Epithelial cell of proximal tubule (primary cell): ENCODE measurements around the gene PLEKHA8. TPM values are rescaled to one million over a fixed set of nuclear protein-coding genes. Genes with fewer than 3 reads are reported as not detected.

Experiments
- DNase-seq: peaks from one replicate; pipeline ENCODE4 v3.0.0-alpha.2; 2011; ENCODE audit warnings: low read depth
- H3K4me3 ChIP-seq: 2 replicates; pipeline ENCODE4 v1.5.1; 2011; ENCODE audit warnings: low read depth, mild to moderate bottlenecking, low read length
- CTCF ChIP-seq: conservative IDR thresholded peaks from 2 replicates; pipeline ENCODE4 v1.5.1; 2012; ENCODE audit warnings: low read depth, mild to moderate bottlenecking, low read length
- total RNA-seq: library from RNA; depleted of rRNA; stranded (reverse); fragments of >200 nt; gene quantifications from 2 replicates; pipeline ENCODE4 v1.2.3, GENCODE V29; 2015

The PLEKHA8 gene
- total RNA-seq, 1 donor from 2014 or later, result 12.2 TPM

GRCh38 chr7:30082686-30083085 is 54.5 kb downstream of the PLEKHA8 start:
- TF ChIP-seq CTCF, result no peak
- no peak overlapping the region for H3K4me3 ChIP-seq
- no peak for DNase-seq

GRCh38 chr7:30083334-30083733 is 55.1 kb downstream of the PLEKHA8 start:
- no peak for DNase-seq
- TF ChIP-seq CTCF, result no peak
- no peak overlapping the region for H3K4me3 ChIP-seq

GRCh38 chr7:30084212-30084611 is 56.0 kb downstream of the PLEKHA8 start:
- no peak for TF ChIP-seq CTCF
- no peak overlapping the region for H3K4me3 ChIP-seq
- no peak for DNase-seq

- no peak for TF ChIP-seq CTCF
- DNase-seq, result no peak
- no peak overlapping the region for H3K4me3 ChIP-seq
These were observed 58.3 kb downstream of the PLEKHA8 start for GRCh38 chr7:30086529-30086928.

GRCh38 chr7:30087371-30087770 is 59.2 kb downstream of the PLEKHA8 start:
- no peak for DNase-seq
- no peak for TF ChIP-seq CTCF
- H3K4me3 ChIP-seq, result no peak overlapping the region

GRCh38 chr7:30088362-30088761 is 60.1 kb downstream of the PLEKHA8 start:
- H3K4me3 ChIP-seq, result no peak overlapping the region
- no peak for DNase-seq
- TF ChIP-seq CTCF, result no peak

GRCh38 chr7:30090111-30090510 is 61.9 kb downstream of the PLEKHA8 start:
- DNase-seq, result no peak
- TF ChIP-seq CTCF, result no peak
- H3K4me3 ChIP-seq, result no peak overlapping the region
